SK-N-MC (cell line): ENCODE results near the gene LFNG.

Experiments used
- EZH2 ChIP-seq: fragments of 200-600 bp; sonication (generic); IDR thresholded peaks from one replicate; pipeline ENCODE4 v1.6.1; 2017; ENCODE audit warnings: antibody characterized with exemption
- POLR2AphosphoS5 ChIP-seq: IDR thresholded peaks from 2 replicates; pipeline ENCODE4 v1.6.1; 2012; ENCODE audit warnings: mild to moderate bottlenecking, low read depth, low read length, borderline replicate concordance

GRCh38 chr7:2476776-2477446 lies 42.7 kb upstream of the LFNG start:
- TF ChIP-seq EZH2 (no peak), POLR2AphosphoS5 (no peak)
